Ishikawa (cell line): ENCODE data around the gene ARL5B.

Experiments
- CEBPB ChIP-seq: IDR thresholded peaks from 2 replicates; pipeline ENCODE4 v1.6.1; 2012
- CREB1 ChIP-seq: IDR thresholded peaks from 2 replicates; pipeline ENCODE4 v1.6.1; 2012; ENCODE audit warnings: low read depth
- EGR1 ChIP-seq: IDR thresholded peaks from 2 replicates; pipeline ENCODE4 v1.6.1; 2012
- EP300 ChIP-seq: IDR thresholded peaks from 2 replicates; pipeline ENCODE4 v1.6.1; 2012; ENCODE audit warnings: borderline replicate concordance
- FOXM1 ChIP-seq: IDR thresholded peaks from 2 replicates; pipeline ENCODE4 v1.6.1; 2012; ENCODE audit warnings: low read depth, borderline replicate concordance
- MAX ChIP-seq: IDR thresholded peaks from 2 replicates; pipeline ENCODE4 v1.6.1; 2012
- NFIC ChIP-seq: IDR thresholded peaks from 2 replicates; pipeline ENCODE4 v1.6.1; 2012
- RAD21 ChIP-seq: IDR thresholded peaks from 2 replicates; pipeline ENCODE4 v1.6.1; 2012; ENCODE audit warnings: low read depth
- TAF1 ChIP-seq: IDR thresholded peaks from 2 replicates; pipeline ENCODE4 v1.6.1; 2012; ENCODE audit warnings: low read depth, mild to moderate bottlenecking
- TCF12 ChIP-seq: IDR thresholded peaks from 2 replicates; pipeline ENCODE4 v1.6.1; 2012; ENCODE audit warnings: low read depth
- TEAD4 ChIP-seq: IDR thresholded peaks from 2 replicates; pipeline ENCODE4 v1.6.1; 2012
- USF1 ChIP-seq: IDR thresholded peaks from 2 replicates; pipeline ENCODE4 v1.6.1; 2012
- YY1 ChIP-seq: IDR thresholded peaks from 2 replicates; pipeline ENCODE4 v1.6.1; 2012; ENCODE audit warnings: low read depth
- ZBTB7A ChIP-seq: IDR thresholded peaks from 2 replicates; pipeline ENCODE4 v1.6.1; 2012; ENCODE audit warnings: low read depth
- TF ChIP-seq, protein P1 (sequence below): IDR thresholded peaks from 2 replicates; pipeline ENCODE4 v1.6.1; 2012; ENCODE audit warnings: low read depth, mild to moderate bottlenecking

Gene ARL5B

DNA sequence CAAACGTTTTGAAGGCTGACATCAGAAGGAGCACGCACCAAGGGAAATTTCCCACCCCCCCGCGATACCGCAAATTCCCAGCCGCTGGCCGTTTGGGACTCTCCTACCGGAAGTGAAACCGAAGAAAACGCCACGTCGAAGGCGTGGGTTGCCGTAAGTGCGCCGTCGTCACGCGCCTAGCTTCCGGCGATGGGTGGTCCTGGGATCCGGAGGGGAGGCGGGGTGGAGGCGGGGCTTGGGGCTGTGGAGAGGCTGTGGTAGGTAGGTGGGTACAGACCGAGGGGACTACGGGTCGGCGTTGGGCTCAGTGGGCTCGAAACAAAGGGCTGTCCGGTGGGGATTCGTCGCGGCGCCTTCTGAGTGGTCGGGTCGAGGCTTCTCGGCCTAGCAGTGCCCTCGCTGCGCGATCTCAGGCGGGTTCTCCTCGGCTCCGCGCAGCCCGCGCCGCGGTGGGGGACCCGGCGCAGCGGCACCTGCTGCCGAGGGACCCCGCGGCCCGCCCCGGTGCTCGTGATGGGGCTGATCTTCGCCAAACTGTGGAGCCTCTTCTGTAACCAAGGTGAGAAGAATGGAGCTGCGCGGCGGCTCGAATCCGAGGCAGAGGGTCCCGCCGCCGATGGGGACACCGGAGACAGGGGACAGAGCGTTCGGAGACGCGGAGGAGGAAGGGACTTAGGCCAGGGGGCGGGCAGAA is at the start of gene ARL5B:
ARL5B (plus strand) TSS at position 307 of the 694 bp plus-strand sequence; CDS start at position 514, 207 bp downstream.
- TF ChIP-seq CREB1 (peak; percentile 71; the same call in 1 of the 2 replicates), TEAD4 (no peak), ZBTB7A (no peak), TAF1 (peak; percentile 73), MAX (peak; percentile 69), USF1 (no peak; the same call in 1 of the 2 replicates), TCF12 (peak; percentile 12; the same call in 1 of the 2 replicates), NFIC (no peak), CEBPB (no peak; the same call in 1 of the 2 replicates), YY1 (no peak), EGR1 (0 out of 2 replicates have a peak, but pooled peaks have one; percentile 40), FOXM1 (no peak), RAD21 (no peak), EP300 (no peak)
- TF ChIP-seq, protein P1, sequence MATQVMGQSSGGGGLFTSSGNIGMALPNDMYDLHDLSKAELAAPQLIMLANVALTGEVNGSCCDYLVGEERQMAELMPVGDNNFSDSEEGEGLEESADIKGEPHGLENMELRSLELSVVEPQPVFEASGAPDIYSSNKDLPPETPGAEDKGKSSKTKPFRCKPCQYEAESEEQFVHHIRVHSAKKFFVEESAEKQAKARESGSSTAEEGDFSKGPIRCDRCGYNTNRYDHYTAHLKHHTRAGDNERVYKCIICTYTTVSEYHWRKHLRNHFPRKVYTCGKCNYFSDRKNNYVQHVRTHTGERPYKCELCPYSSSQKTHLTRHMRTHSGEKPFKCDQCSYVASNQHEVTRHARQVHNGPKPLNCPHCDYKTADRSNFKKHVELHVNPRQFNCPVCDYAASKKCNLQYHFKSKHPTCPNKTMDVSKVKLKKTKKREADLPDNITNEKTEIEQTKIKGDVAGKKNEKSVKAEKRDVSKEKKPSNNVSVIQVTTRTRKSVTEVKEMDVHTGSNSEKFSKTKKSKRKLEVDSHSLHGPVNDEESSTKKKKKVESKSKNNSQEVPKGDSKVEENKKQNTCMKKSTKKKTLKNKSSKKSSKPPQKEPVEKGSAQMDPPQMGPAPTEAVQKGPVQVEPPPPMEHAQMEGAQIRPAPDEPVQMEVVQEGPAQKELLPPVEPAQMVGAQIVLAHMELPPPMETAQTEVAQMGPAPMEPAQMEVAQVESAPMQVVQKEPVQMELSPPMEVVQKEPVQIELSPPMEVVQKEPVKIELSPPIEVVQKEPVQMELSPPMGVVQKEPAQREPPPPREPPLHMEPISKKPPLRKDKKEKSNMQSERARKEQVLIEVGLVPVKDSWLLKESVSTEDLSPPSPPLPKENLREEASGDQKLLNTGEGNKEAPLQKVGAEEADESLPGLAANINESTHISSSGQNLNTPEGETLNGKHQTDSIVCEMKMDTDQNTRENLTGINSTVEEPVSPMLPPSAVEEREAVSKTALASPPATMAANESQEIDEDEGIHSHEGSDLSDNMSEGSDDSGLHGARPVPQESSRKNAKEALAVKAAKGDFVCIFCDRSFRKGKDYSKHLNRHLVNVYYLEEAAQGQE, result no peak

DNA sequence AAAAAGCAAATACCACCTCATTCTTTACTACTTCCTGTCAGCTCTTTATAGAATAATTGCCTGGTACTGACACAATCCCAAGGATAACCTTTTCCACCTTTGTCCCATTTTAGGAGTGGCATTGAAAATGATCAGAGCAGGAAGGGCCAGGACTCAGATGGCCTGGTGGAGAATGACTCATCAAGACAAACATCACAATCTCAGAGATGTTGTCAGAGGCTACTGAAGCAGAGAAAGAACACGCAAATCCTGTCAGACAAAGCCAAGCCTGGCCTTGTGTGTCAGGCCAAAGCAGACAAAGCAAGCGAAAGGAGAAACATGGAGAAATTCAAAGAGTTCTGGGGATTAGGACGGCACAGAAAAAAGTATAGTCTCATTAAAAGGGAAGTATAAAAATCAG is 48.7 kb upstream of the ARL5B start:
- TF ChIP-seq EP300 (no peak), CEBPB (no peak), USF1 (no peak), MAX (no peak), TEAD4 (no peak), NFIC (no peak), ZBTB7A (no peak), FOXM1 (no peak), TAF1 (no peak)

GRCh38 chr10:18611168-18611567 is 48.1 kb upstream of the ARL5B start:
- no peak for TF ChIP-seq TCF12
- TF ChIP-seq ZBTB7A, result no peak
- TF ChIP-seq EP300, result no peak
- no peak for TF ChIP-seq EGR1
- TF ChIP-seq YY1, result no peak

GRCh38 chr10:18615618-18616017 is 43.6 kb upstream of the ARL5B start:
- TF ChIP-seq EP300, result no peak
- no peak for TF ChIP-seq FOXM1
- TF ChIP-seq CREB1, result no peak
- no peak for TF ChIP-seq ZBTB7A
- no peak for TF ChIP-seq EGR1
- no peak for TF ChIP-seq TCF12
- no peak for TF ChIP-seq YY1
- TF ChIP-seq, protein P1, result no peak
- no peak for TF ChIP-seq RAD21
- no peak for TF ChIP-seq MAX
- no peak for TF ChIP-seq TEAD4
- no peak for TF ChIP-seq TAF1
- TF ChIP-seq CEBPB, result no peak
- no peak for TF ChIP-seq NFIC
- no peak for TF ChIP-seq USF1

GRCh38 chr10:18616337-18616736 is 42.9 kb upstream of the ARL5B start:
- no peak for TF ChIP-seq USF1
- no peak for TF ChIP-seq TAF1
- no peak for TF ChIP-seq CEBPB
- TF ChIP-seq TCF12, result no peak
- no peak for TF ChIP-seq FOXM1
- no peak for TF ChIP-seq YY1
- no peak for TF ChIP-seq EP300
- TF ChIP-seq RAD21, result no peak
- no peak for TF ChIP-seq TEAD4
- no peak for TF ChIP-seq ZBTB7A
- no peak for TF ChIP-seq MAX
- TF ChIP-seq, protein P1, result no peak
- TF ChIP-seq EGR1, result no peak
- TF ChIP-seq CREB1, result no peak
- TF ChIP-seq NFIC, result no peak
